ENCODE measurements around the gene HLA-A.

DNA sequence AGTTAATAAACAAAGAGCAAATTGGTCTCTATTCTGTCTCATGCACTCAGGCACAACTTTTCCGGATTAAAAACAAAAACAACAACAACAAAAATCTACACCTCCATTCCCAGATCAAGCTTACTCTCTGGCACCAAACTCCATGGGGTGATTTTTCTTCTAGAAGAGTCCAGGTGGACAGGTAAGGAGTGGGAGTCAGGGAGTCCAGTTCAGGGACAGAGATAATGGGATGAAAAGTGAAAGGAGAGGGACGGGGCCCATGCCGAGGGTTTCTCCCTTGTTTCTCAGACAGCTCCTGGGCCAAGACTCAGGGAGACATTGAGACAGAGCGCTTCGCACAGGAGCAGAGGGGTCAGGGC is 437 bp upstream of the HLA-A start:
- TF ChIP-seq MYC (IDR thresholded peaks at IDR 0.05; ENCODE audit: low read depth, low read length) = no peak
- TF ChIP-seq, protein P1, sequence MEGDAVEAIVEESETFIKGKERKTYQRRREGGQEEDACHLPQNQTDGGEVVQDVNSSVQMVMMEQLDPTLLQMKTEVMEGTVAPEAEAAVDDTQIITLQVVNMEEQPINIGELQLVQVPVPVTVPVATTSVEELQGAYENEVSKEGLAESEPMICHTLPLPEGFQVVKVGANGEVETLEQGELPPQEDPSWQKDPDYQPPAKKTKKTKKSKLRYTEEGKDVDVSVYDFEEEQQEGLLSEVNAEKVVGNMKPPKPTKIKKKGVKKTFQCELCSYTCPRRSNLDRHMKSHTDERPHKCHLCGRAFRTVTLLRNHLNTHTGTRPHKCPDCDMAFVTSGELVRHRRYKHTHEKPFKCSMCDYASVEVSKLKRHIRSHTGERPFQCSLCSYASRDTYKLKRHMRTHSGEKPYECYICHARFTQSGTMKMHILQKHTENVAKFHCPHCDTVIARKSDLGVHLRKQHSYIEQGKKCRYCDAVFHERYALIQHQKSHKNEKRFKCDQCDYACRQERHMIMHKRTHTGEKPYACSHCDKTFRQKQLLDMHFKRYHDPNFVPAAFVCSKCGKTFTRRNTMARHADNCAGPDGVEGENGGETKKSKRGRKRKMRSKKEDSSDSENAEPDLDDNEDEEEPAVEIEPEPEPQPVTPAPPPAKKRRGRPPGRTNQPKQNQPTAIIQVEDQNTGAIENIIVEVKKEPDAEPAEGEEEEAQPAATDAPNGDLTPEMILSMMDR (IDR thresholded peaks at IDR 0.05; ENCODE audit: low read depth, low read length) = no peak
- TF ChIP-seq, protein P2, sequence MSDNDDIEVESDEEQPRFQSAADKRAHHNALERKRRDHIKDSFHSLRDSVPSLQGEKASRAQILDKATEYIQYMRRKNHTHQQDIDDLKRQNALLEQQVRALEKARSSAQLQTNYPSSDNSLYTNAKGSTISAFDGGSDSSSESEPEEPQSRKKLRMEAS (IDR thresholded peaks at IDR 0.05; ENCODE audit: low read depth, low read length) = no peak
